Left lung (tissue), 10 donors: Measurements from ENCODE around the gene MYH10. TPM values are rescaled to one million over a fixed set of nuclear protein-coding genes. Genes with fewer than 3 reads are reported as not detected.

Experiments used
- ATAC-seq: fragments of 200-7000 bp; cut with Tn5 transposase; one replicate; pipeline ENCODE4 v1.9.1; 2020; ENCODE audit warnings: moderate library complexity
- DNase-seq, 4 donors: peaks; one replicate each; pipeline ENCODE4 v3.0.0-alpha.2; 2013 to 2020
- H3K27ac ChIP-seq, 2 donors: fragments of 200-600 bp; sonication (generic) in 1 of 2; one replicate each; pipeline versions ENCODE4 v1.5.0 to v1.8.0; 2020 to 2021
- H3K27me3 ChIP-seq, 2 donors: fragments of 200-600 bp; sonication (generic) in 1 of 2; one replicate each; pipeline versions ENCODE4 v1.5.0 to v1.8.0; 2020 to 2021
- H3K36me3 ChIP-seq, 2 donors: fragments of 200-600 bp; sonication (generic) in 1 of 2; one replicate each; pipeline versions ENCODE4 v1.5.0 to v1.8.0; 2020 to 2021
- H3K4me1 ChIP-seq, 2 donors: fragments of 200-600 bp; one replicate each; pipeline ENCODE4 v1.8.0; 2021
- H3K4me3 ChIP-seq, 2 donors: fragments of 200-600 bp; sonication (generic) in 1 of 2; one replicate each; pipeline versions ENCODE4 v1.5.0 to v1.8.0; 2020 to 2021; ENCODE audit warnings: mild to moderate bottlenecking in 1 of 2
- H3K9me3 ChIP-seq, 2 donors: fragments of 200-600 bp; sonication (generic) in 1 of 2; one replicate each; pipeline versions ENCODE4 v1.5.0 to v1.8.0; 2020 to 2021
- intact Hi-C, 2 donors: fragments of 100-400 bp; cut with DNase I; formaldehyde crosslinking; loops; one replicate each; pipeline versions ENCODE4 v1.11.2 to v1.14.2; 2022
- polyA plus RNA-seq, 6 donors: library from polyadenylated mRNA; unstranded; fragments of 120-200 nt; gene quantifications; one replicate each; pipeline ENCODE4 v1.2.1, GENCODE V29; 2013; ENCODE audit not compliant: insufficient read length in 6 of 6
- total RNA-seq, 2 donors: library from RNA; stranded (reverse); fragmentation: NEBNext Ultra II Directional; extraction: Animal tissue kit (Norgen Biotek cat#: 25700); gene quantifications; one replicate each; pipeline ENCODE4 v1.2.1, GENCODE V29; 2021
- TF ChIP-seq, protein P1 (sequence below), 2 donors: fragments of 200-600 bp; sonication (generic) in 1 of 2; IDR thresholded peaks; one replicate each; pipeline versions ENCODE4 v1.5.0 to v1.8.0; 2021; ENCODE audit warnings: antibody characterized with exemption in 2 of 2
- donor health status: DM: no; HTN: yes; CAD: no.
- donor health status: DM: no; HTN: no; CAD: no.

The MYH10 gene
- total and polyA plus RNA-seq, 8 donors, result 70.9 to 196 (median 151) TPM

DNA sequence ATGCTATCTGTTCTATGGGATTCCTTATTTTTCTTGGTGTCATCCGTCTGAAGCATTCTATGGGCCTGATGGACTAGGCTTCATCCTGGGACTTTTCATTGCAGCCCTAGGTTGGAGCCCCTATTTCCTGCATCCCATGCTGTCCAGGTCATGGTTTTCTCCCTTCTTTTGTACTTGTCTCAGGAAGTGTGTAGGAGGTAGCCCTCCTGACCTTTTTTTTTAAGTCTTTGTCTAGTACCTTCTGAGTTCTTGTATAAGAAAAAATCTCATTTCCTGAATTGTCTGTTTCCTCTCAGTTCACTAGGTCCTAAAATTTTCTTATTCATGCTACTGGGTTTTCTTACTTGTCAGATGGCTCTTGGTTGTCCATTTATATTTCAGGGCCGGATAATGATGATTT lies 188.8 kb downstream of the MYH10 start:
- H3K9me3 ChIP-seq, result no peaks in the 10 kb centered on the region
- peaks cover 0 to 52% of the 10 kb centered on the region in 2 donors for H3K36me3 ChIP-seq
- intact Hi-C loops, result no loop called here
- H3K27ac ChIP-seq, result peak overlapping the region in 1 of 2 donors; percentile 45
- TF ChIP-seq, protein P1, sequence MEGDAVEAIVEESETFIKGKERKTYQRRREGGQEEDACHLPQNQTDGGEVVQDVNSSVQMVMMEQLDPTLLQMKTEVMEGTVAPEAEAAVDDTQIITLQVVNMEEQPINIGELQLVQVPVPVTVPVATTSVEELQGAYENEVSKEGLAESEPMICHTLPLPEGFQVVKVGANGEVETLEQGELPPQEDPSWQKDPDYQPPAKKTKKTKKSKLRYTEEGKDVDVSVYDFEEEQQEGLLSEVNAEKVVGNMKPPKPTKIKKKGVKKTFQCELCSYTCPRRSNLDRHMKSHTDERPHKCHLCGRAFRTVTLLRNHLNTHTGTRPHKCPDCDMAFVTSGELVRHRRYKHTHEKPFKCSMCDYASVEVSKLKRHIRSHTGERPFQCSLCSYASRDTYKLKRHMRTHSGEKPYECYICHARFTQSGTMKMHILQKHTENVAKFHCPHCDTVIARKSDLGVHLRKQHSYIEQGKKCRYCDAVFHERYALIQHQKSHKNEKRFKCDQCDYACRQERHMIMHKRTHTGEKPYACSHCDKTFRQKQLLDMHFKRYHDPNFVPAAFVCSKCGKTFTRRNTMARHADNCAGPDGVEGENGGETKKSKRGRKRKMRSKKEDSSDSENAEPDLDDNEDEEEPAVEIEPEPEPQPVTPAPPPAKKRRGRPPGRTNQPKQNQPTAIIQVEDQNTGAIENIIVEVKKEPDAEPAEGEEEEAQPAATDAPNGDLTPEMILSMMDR (IDR thresholded peaks at IDR 0.05), result no peak
- no peaks in the 10 kb centered on the region for H3K27me3 ChIP-seq
- no peak for DNase-seq
- H3K4me1 ChIP-seq, result peaks cover 5 to 73% of the 10 kb centered on the region in 2 donors
- no peak for ATAC-seq
- no peak overlapping the region for H3K4me3 ChIP-seq

DNA sequence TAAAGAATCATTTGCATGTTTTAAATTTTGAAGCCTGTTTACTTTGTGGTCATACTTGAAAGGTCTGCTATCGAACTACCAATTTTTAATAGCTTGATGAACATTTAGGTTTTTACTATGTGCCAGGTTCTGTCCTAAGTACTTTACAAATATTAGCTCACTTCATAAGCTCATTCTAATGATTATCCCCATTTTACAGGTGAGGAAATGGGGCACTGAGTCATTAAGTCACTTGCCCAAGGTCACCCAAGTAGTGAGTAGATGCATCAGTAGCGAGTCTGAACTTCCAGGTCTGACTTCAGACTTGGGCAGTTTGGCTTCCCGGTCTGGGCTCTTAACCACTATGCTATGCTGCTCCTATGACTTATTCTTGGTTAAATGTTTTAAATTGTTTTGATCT lies 190.8 kb downstream of the MYH10 start:
- no peak overlapping the region for H3K4me3 ChIP-seq
- ATAC-seq, result no peak
- intact Hi-C loops, result no loop called here
- no peaks in the 10 kb centered on the region for H3K9me3 ChIP-seq
- no peak overlapping the region for H3K27ac ChIP-seq
- H3K27me3 ChIP-seq, result no peaks in the 10 kb centered on the region
- peaks cover 5 to 64% of the 10 kb centered on the region in 2 donors for H3K4me1 ChIP-seq
- DNase-seq, result no peak
- peaks cover 0 to 33% of the 10 kb centered on the region in 2 donors for H3K36me3 ChIP-seq
- TF ChIP-seq, protein P1 (IDR thresholded peaks at IDR 0.05), result no peak

DNA sequence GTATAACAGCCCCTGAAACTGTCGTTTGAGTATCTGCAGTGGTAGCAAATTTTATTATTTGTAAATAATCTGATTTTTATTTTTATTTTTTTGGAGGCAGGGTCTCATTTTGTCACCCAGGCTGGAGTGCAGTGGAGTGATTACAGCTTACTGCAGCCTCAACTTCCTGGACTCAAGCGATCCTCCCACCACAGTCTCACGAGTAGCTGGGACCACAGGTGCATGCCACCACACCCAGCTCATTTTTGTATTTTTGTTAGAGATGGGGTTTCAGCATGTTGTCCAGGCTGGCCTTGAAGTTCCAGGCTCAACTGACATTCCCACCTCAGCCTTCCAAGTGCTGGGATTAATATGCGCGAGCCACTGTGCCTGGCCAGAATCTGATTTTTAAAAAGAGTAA lies 192.1 kb downstream of the MYH10 start:
- intact Hi-C loops, result no loop called here
- no peak for ATAC-seq
- Histone ChIP-seq H3K4me3 (no peak overlapping the region), H3K27me3 (no peaks in the 10 kb centered on the region), H3K4me1 (peaks cover 5 to 52% of the 10 kb centered on the region in 2 donors), H3K27ac (no peak overlapping the region), H3K36me3 (peaks cover 0 to 23% of the 10 kb centered on the region in 2 donors), H3K9me3 (no peaks in the 10 kb centered on the region)
- TF ChIP-seq, protein P1 (IDR thresholded peaks at IDR 0.05), result no peak
- no peak for DNase-seq

DNA sequence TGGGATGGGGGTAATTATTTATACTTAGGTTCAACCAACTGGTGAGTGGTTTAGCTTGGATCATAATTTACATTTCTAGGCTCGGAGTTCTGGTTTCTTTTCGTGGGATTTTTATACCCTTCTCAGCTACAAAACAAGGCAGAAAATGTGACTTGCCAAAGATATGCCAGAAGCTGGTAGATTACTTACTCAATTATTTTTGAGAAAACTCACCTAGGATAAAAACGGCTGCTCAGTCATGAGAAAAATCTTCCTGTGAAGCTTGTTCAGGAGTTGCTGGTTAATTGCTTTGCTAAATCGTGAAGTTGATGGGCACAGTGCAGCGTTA lies 193.7 kb downstream of the MYH10 start:
- H3K4me3 ChIP-seq, result peak overlapping the region; percentile 75 to 96

DNA sequence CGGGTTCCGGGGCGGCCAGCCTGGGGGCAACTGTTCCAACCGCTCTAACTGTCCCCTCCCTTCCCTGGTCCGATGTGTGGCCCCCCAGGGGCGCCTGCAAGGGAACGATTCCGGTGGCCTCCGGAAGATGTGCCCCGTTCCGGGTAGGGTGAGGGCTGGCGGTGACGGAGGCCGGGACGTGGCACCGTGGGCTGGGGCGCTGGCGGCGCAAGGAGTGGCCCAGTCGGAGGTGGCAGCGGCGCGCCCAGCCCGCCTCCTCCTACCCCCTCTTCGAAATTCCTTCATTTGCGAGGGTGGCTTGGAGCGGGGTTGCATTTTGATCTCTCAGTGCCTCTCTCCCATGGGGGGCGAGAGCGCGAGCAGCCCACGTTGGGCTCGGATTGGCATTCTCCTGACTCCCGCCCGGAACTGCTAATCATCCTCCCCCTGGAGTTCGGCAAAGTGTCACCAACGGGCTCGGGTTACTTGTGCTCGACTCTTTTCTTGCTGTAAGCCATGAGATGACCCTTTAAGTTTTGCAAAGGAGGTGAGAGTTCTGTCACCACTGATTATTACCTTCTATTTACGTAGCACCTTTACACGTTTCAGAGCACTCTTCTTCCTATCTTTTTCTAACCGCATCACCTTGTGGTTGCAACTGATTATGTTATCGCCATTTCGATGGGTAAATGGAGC lies 194.2 kb downstream of the MYH10 start:
- peaks cover 5 to 36% of the 10 kb centered on the region in 2 donors for H3K4me1 ChIP-seq
- ATAC-seq (peak; percentile 85), DNase-seq (peak; percentile 68 to 94 (median 71))
- intact Hi-C loops, result no loop called here
- H3K36me3 ChIP-seq, result peaks cover 0 to 23% of the 10 kb centered on the region in 2 donors
- no peaks in the 10 kb centered on the region for H3K9me3 ChIP-seq
- H3K4me3 ChIP-seq, result peak overlapping the region; percentile 75 to 96
- peak overlapping the region; percentile 98 to 100 for H3K27ac ChIP-seq
- no peaks in the 10 kb centered on the region for H3K27me3 ChIP-seq
- TF ChIP-seq, protein P1 (IDR thresholded peaks at IDR 0.05), result no peak

More for the DNA sequence above, 193.7 kb downstream of the MYH10 start:
- TF ChIP-seq, protein P1 (IDR thresholded peaks at IDR 0.05), result no peak
- peaks cover 5 to 41% of the 10 kb centered on the region in 2 donors for H3K4me1 ChIP-seq
- peak overlapping the region; percentile 98 to 100 for H3K27ac ChIP-seq
- H3K9me3 ChIP-seq, result no peaks in the 10 kb centered on the region
- ATAC-seq (no peak), DNase-seq (no peak)
- intact Hi-C loops, result no loop called here
- H3K27me3 ChIP-seq, result no peaks in the 10 kb centered on the region
- peaks cover 0 to 23% of the 10 kb centered on the region in 2 donors for H3K36me3 ChIP-seq
